IPS-18c (cell line): ENCODE data around the gene CNTF.

ENCODE experiments used
- H3K4me3 ChIP-seq: 2 replicates; pipeline ENCODE4 v1.7.0; 2013; ENCODE audit warnings: low read depth, mild to moderate bottlenecking, low read length, moderate library complexity; ENCODE audit not compliant: insufficient read depth
- H3K9me3 ChIP-seq: one replicate; pipeline ENCODE4 v1.6.1; 2013; ENCODE audit warnings: mild to moderate bottlenecking, low read length, moderate library complexity; ENCODE audit not compliant: control insufficient read depth, insufficient read depth

CNTF gene

GRCh38 chr11:58631378-58631777, 8.9 kb downstream of the CNTF start:
- Histone ChIP-seq H3K9me3 (no peaks in the 10 kb centered on the region), H3K4me3 (no peak overlapping the region)

GRCh38 chr11:58632510-58632909, 10.0 kb downstream of the CNTF start:
- Histone ChIP-seq H3K9me3 (no peaks in the 10 kb centered on the region), H3K4me3 (no peak overlapping the region)

GRCh38 chr11:58636587-58636986, 14.1 kb downstream of the CNTF start:
- Histone ChIP-seq H3K4me3 (no peak overlapping the region), H3K9me3 (no peaks in the 10 kb centered on the region)

DNA sequence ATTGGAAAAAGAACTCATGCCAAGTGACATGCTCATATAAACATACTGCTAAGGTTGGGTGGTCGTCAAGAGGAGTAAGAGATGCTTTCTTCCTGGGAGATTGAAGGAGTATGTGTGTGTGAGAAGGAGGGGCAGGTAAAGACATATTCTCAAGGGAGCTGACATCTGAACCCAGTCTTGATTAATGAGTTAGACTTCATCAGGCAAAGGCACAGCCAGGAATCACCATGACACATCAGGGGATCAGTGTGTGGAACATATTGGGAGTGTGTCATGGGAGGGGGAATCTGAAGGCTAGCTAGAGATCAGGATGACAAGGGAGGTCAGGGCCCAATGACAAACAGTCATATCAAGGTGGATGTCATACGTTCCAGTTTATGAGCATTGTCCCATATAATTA, 14.9 kb downstream of the CNTF start:
- H3K9me3 ChIP-seq = no peaks in the 10 kb centered on the region

DNA sequence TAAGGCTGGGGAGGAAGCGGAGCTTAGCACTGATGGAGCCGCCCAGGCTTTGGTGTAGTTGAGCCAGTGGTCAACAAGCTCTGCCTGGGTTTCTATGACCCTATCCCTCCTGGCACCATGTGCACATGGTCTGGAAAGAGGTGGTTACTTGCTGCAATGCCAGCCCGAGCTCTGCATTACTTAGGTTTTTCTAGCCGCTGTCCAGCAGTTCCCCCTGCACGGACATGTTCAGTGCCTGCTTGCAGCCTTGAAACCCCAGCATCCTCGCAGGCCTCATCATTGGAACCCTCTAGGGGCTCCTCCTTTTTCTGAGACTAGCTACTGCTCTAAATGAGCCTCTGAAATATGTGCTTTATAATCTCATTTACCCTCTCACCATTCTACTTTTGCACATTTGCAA, 16.6 kb downstream of the CNTF start:
- H3K9me3 ChIP-seq = no peaks in the 10 kb centered on the region
- no peak overlapping the region for H3K4me3 ChIP-seq

More for the DNA sequence above, 14.9 kb downstream of the CNTF start:
- no peak overlapping the region for H3K4me3 ChIP-seq

- Histone ChIP-seq H3K9me3 (peaks cover 4% of the 10 kb centered on the region), H3K4me3 (no peak overlapping the region)
These were observed 17.2 kb downstream of the CNTF start for GRCh38 chr11:58639669-58640068.

- Histone ChIP-seq H3K4me3 (no peak overlapping the region), H3K9me3 (peaks cover 8% of the 10 kb centered on the region)
These were observed 18.0 kb downstream of the CNTF start for GRCh38 chr11:58640386-58641023.

DNA sequence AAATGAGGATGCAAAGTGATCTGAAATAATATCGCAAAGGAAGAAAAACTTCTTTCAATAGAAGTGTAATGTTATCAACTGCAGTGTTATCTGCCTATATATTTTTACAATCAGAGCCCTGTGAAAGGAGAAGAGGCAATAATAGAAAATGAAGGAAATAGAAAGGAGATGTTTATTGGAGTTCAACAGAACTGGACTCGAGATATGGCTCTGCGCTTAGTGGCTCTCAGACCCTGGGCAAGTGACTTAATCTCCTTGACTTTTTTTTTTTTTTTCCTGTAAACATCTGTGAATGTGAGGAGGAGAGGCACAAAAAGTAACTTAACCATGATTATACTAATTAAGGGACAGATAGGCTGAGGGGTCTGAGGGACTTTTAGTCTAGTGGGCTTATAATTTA, 18.9 kb downstream of the CNTF start:
- peaks cover 10% of the 10 kb centered on the region for H3K9me3 ChIP-seq
- H3K4me3 ChIP-seq = no peak overlapping the region

DNA sequence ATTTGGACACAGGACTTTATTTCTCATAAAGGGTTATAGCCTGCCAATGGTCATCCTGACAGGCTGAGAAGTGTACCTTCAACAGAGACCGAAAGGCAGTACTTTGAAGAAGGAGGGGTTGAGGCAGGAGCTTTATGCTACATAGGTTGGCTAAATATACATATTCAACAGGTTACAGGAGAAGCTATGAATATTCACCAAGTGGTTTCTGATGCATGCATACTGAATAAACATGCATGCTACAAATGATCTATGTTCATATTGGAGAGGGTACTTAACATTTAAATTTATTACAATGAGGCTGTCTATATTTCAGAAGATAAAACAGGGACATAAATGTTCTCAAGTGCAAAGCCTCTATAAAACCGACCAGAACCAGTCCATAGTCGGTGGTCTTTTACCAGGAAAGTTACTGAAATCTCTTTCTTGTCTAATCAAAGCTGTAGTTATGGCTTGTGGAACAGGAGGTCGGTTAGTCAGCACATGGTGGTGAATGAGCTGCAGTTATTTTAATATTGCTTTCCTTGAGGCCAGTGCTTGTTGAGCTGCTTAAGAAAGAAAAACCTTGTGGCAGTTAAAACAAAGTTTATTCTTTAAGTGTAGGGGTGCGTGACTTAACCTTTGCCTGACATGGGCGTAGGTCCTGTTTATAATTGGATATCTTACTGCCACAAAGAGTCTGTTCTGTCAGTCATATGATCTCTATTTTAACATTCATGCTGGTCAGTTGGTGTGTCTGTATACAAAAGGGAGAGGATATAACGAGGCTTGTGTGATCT, 19.5 kb downstream of the CNTF start:
- Histone ChIP-seq H3K9me3 (peaks cover 10% of the 10 kb centered on the region), H3K4me3 (no peak overlapping the region)

GRCh38 chr11:58645854-58646253, 23.4 kb downstream of the CNTF start:
- no peak overlapping the region for H3K4me3 ChIP-seq
- H3K9me3 ChIP-seq = peaks cover 10% of the 10 kb centered on the region

DNA sequence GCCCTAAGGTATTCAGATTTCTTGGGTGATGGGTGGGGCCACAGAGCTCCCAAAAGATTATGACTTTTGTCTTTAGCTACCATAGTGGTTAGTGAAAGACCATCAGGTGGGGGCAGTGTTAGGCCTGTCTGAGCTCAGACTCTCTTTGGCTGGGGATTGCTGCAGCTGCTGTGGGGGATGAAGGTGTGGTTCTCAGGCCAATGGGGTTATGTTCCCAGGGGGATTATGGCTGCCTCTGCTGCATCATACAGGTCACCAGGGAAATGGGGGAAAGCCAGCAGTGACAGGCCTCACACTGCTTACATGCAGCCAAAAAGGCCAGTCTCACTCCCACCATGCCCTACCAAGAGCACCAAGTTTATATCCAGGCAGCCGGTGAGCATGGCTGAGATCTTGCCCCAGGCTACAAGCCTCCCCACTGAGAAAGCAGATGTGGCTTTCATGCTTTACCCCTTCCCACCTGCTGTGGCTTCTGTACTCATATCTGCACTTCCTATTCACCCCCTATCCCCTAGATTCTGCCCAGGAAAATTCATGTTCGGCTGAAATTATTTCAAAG, 24.8 kb downstream of the CNTF start:
- Histone ChIP-seq H3K4me3 (no peak overlapping the region), H3K9me3 (peaks cover 10% of the 10 kb centered on the region)

DNA sequence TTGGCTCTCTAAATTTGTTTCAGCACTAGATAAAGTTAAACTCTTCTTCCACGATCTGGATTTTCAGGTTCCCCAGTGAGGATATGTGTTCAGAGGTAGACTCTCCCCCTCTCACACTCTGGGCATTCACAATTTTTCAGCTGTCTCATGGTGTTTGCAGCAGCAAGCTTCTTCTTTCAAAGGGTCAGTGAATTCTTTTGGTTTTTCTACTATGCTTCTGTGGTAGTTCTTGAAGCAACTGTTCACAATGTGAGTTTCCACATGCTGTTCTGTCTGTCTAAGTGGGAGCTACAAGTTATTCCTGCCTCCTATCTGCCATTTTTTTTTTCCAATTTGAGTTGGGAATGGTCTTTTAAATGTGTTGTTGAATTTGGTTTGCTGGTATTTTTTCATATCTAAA, 25.4 kb downstream of the CNTF start:
- Histone ChIP-seq H3K9me3 (peaks cover 10% of the 10 kb centered on the region), H3K4me3 (no peak overlapping the region)

DNA sequence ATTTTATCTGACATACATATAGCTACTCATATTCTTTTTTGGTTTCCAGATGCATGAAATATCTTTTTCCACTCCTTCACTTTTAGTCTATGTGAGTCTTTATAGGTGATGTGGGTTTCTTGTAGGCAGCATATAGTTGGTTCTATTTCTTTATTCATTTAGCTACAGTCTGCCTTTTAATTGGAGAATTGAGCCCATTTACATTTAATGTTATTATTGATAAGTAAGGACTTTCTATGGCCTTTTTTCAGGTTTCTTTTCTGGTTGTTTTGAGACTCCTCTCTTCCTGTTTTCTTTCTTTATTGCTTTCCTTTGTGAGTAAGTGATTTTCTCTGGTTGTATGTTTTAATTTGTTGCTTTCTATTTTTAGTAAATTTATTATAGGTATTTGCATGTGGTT, 27.2 kb downstream of the CNTF start:
- Histone ChIP-seq H3K9me3 (peaks cover 6% of the 10 kb centered on the region), H3K4me3 (no peak overlapping the region)

DNA sequence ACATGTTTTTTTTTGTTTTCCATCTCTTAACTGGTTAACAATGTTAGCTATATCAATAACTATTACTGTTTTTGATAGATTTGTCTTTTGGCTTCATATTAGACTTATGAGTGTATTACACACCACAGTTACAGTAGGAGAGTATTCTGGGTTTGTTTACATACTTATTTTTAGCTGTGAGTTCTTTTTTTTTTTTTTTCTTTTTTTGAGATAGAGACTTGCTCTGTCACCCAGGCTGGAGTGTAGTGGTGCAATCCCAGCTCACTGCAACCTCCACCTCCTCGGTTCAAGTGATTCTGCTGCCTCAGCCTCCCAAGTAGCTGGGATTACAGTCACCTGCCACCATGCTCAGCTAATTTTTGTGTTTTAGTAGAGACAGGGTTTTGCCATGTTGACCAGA, 28.0 kb downstream of the CNTF start:
- H3K4me3 ChIP-seq = no peak overlapping the region

GRCh38 chr11:58652726-58653280, 30.3 kb downstream of the CNTF start:
- Histone ChIP-seq H3K4me3 (no peak overlapping the region; the same call in 1 of the 2 replicates), H3K9me3 (no peaks in the 10 kb centered on the region)

More for the DNA sequence above, 28.0 kb downstream of the CNTF start:
- peaks cover 2% of the 10 kb centered on the region for H3K9me3 ChIP-seq

DNA sequence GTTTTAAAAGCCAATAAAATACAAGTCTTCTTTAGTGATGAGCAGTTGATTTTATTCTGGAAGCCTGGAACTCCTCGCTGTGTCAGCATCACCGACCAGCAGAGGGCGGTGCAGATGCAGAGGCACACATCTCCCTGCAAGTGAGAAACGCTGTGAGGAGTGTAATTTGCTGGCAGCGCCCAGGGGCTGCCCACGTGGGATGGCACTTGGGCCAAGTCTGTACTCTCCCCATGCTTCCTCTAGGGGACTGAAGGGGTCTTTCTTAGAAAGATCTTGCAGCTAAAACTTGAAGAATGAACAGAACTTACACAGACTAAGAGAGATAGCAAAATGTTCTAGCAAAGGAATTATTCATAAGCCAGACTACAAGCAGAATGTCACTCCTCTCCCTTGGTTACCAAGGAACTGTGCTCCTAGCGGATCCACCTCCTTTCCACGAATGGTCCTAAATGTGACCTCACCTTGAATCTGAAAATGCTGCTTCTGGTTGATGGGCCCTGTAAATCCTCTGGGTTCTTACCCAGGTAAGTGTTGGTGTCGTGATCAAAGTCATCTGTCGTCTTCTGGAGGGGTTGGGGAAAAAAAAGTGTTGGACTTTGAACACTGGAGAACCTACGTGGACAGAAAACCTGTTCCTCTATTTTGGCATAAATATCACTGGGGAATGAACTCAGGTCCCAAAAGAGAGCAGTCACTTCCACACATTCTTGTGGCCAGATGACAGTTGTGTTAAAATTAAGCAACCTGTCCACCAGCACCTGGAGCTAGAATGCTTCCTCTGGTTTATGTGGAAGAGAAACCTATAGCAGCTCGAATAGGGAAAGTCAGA, 31.8 kb downstream of the CNTF start:
- Histone ChIP-seq H3K4me3 (no peak overlapping the region), H3K9me3 (no peaks in the 10 kb centered on the region)

GRCh38 chr11:58654908-58655296, 32.4 kb downstream of the CNTF start:
- Histone ChIP-seq H3K9me3 (no peaks in the 10 kb centered on the region), H3K4me3 (no peak overlapping the region)
